Common myeloid progenitor, CD34-positive (primary cell): ENCODE measurements around the gene CD3D.
"Not testable (repeated sequence)": the region's sequence is repeated elsewhere in the genome, so short reads cannot be mapped to it uniquely, and the experiment has no call there.

ENCODE experiments used
- CTCF ChIA-PET: fragments of 350-600 bp; sonication (Branson Sonifier 250); formaldehyde crosslinking; loops from one replicate; lab custom pipeline; 2021; ENCODE audit warnings: antibody characterized with exemption; lab: Charles Lee
- POLR2A ChIA-PET: fragments of 350-600 bp; sonication (Branson Sonifier 250); formaldehyde crosslinking; loops from one replicate; lab custom pipeline; 2021; ENCODE audit warnings: antibody characterized with exemption; lab: Charles Lee
- DNase-seq, 3 donors: peaks; one replicate each; pipeline versions ENCODE4 v3.0.0 to v3.0.0-alpha.2; 2013
- H3K27ac ChIP-seq, 2 experiments: 1 replicate in 1 of 2; 2 replicates in 1 of 2; pipeline ENCODE4 v1.7.0; 2013; ENCODE audit warnings: inconsistent platforms in 2 of 2, low read length in 2 of 2, mild to moderate bottlenecking in 2 of 2, low read depth in 1 of 2, moderate library complexity in 1 of 2; ENCODE audit not compliant: severe bottlenecking in 2 of 2, insufficient read depth in 1 of 2, poor library complexity in 1 of 2
- H3K27me3 ChIP-seq, 5 experiments: replicated peaks in 2 of 5; 1 replicate in 3 of 5; 2 replicates in 2 of 5; pipeline versions ENCODE4 v1.6.1 to v1.7.0; 2013; ENCODE audit warnings: low read length in 4 of 5, mild to moderate bottlenecking in 2 of 5, moderate library complexity in 2 of 5, inconsistent platforms in 1 of 5; ENCODE audit not compliant: insufficient read depth in 5 of 5, control insufficient read depth in 4 of 5
- H3K36me3 ChIP-seq, 4 experiments: 1 replicate in 2 of 4; 2 replicates in 2 of 4; pipeline versions ENCODE4 v1.6.1 to v1.7.0; 2013; ENCODE audit warnings: low read length in 3 of 4, control low read depth in 1 of 4, mild to moderate bottlenecking in 1 of 4; ENCODE audit not compliant: control insufficient read depth in 4 of 4, insufficient read depth in 4 of 4
- H3K4me1 ChIP-seq, 4 experiments: 1 replicate in 3 of 4; 2 replicates in 1 of 4; pipeline versions ENCODE4 v1.6.1 to v1.7.1; 2013; ENCODE audit warnings: low read length in 3 of 4, mild to moderate bottlenecking in 3 of 4, control low read depth in 1 of 4, inconsistent platforms in 1 of 4, moderate library complexity in 1 of 4; ENCODE audit not compliant: control insufficient read depth in 4 of 4, insufficient read depth in 4 of 4; ENCODE audit errors: control extremely low read depth in 1 of 4
- H3K4me3 ChIP-seq, 7 experiments: 1 replicate in 4 of 7; 2 replicates in 3 of 7; pipeline versions ENCODE4 v1.5.1 to v1.7.0; 2013; ENCODE audit warnings: mild to moderate bottlenecking in 7 of 7, low read length in 6 of 7, moderate library complexity in 6 of 7, inconsistent platforms in 2 of 7, low read depth in 2 of 7, control low read depth in 1 of 7; ENCODE audit not compliant: insufficient read depth in 4 of 7, control insufficient read depth in 1 of 7; ENCODE audit errors: extremely low read depth in 1 of 7
- H3K9me3 ChIP-seq, 5 experiments: 1 replicate in 4 of 5; 2 replicates in 1 of 5; pipeline versions ENCODE4 v1.6.1 to v1.7.1; 2013; ENCODE audit warnings: low read length in 4 of 5, mild to moderate bottlenecking in 2 of 5, inconsistent platforms in 1 of 5, low read depth in 1 of 5, moderate library complexity in 1 of 5; ENCODE audit not compliant: control insufficient read depth in 4 of 5, insufficient read depth in 2 of 5; ENCODE audit errors: control extremely low read depth in 1 of 5
- WGBS: methylation state at CpG from one replicate; pipeline ENCODE4 v1.1.5; 2013; ENCODE audit not compliant: insufficient coverage; 5-methylcytosine and 5-hydroxymethylcytosine counted together

The CD3D gene

GRCh38 chr11:118314988-118315411, 27.5 kb downstream of the CD3D start:
- WGBS, result 100% methylated on average over 5 of the region's 7 CpGs
- ChIA-PET CTCF (no interaction called here), POLR2A (interaction anchor here (0.6 kb wide), 1 partner anchor 787 kb away, joined by 3 read pairs; no protein-coding TSS in a partner anchor)
- H3K4me3 ChIP-seq, result no peak overlapping the region
- no peaks in the 10 kb centered on the region for H3K9me3 ChIP-seq
- no peak overlapping the region for H3K27ac ChIP-seq
- H3K36me3 ChIP-seq, result no peaks in the 10 kb centered on the region
- H3K4me1 ChIP-seq, result peaks cover 8 to 84% (median 40%) of the 10 kb centered on the region in 4 experiments
- DNase-seq, result no peak
- H3K27me3 ChIP-seq, result no peaks in the 10 kb centered on the region

- H3K27me3 ChIP-seq, result no peaks in the 10 kb centered on the region
- H3K4me3 ChIP-seq, result no peak overlapping the region
- H3K36me3 ChIP-seq, result no peaks in the 10 kb centered on the region
- no peaks in the 10 kb centered on the region for H3K9me3 ChIP-seq
- ChIA-PET CTCF (interaction anchor here (0.7 to 1.4 kb wide), 3 partner anchors 40 to 187 kb away, joined by 3 read pairs; no protein-coding TSS in a partner anchor), POLR2A (no interaction called here)
- peaks cover 7 to 66% (median 31%) of the 10 kb centered on the region in 4 experiments for H3K4me1 ChIP-seq
- no peak for DNase-seq
- 90% methylated on average over 1 of the region's 4 CpGs for WGBS
- H3K27ac ChIP-seq, result no peak overlapping the region
Observed at GRCh38 chr11:118313242-118313641, 29.3 kb downstream of the CD3D start.

GRCh38 chr11:118312328-118312727, 30.2 kb downstream of the CD3D start:
- CTCF ChIA-PET, result interaction anchor here (0.6 to 1.2 kb wide), 3 partner anchors 35 to 1318 kb away, joined by 3 to 4 read pairs (median 3); no protein-coding TSS in a partner anchor

GRCh38 chr11:118311518-118311917, 31.0 kb downstream of the CD3D start:
- Histone ChIP-seq H3K9me3 (no peaks in the 10 kb centered on the region), H3K27ac (no peak overlapping the region), H3K4me3 (no peak overlapping the region), H3K4me1 (peaks cover 0 to 61% (median 22%) of the 10 kb centered on the region in 4 experiments), H3K36me3 (no peaks in the 10 kb centered on the region), H3K27me3 (no peaks in the 10 kb centered on the region)
- POLR2A ChIA-PET, result no interaction called here
- DNase-seq, result no peak
- WGBS, result 71% methylated on average over 2 of the region's 4 CpGs
- CTCF ChIA-PET, result interaction anchor here (1.1 to 1.2 kb wide), 2 partner anchors 36 to 42 kb away, joined by 3 read pairs; no protein-coding TSS in a partner anchor

More at GRCh38 chr11:118312328-118312727, 30.2 kb downstream of the CD3D start:
- no peak overlapping the region for H3K4me3 ChIP-seq
- no peak for DNase-seq
- H3K9me3 ChIP-seq, result no peaks in the 10 kb centered on the region
- no peak overlapping the region for H3K27ac ChIP-seq
- H3K4me1 ChIP-seq, result peaks cover 5 to 61% (median 27%) of the 10 kb centered on the region in 4 experiments
- POLR2A ChIA-PET, result no interaction called here
- 100% methylated on average over 2 of the region's 2 CpGs for WGBS
- H3K36me3 ChIP-seq, result no peaks in the 10 kb centered on the region
- no peaks in the 10 kb centered on the region for H3K27me3 ChIP-seq

- peaks cover 0 to 56% (median 16%) of the 10 kb centered on the region in 4 experiments for H3K4me1 ChIP-seq
- POLR2A ChIA-PET, result no interaction called here
- no peak overlapping the region for H3K27ac ChIP-seq
Observed at GRCh38 chr11:118310781-118311485, 31.6 kb downstream of the CD3D start.

GRCh38 chr11:118310271-118310670, 32.2 kb downstream of the CD3D start:
- DNase-seq, result no peak
- Histone ChIP-seq H3K4me1 (peaks cover 0 to 52% (median 12%) of the 10 kb centered on the region in 4 experiments), H3K4me3 (no peak overlapping the region), H3K36me3 (no peaks in the 10 kb centered on the region), H3K27me3 (no peaks in the 10 kb centered on the region), H3K27ac (no peak overlapping the region), H3K9me3 (no peaks in the 10 kb centered on the region)
- WGBS, result no CpG with 5 or more reads among the region's 3 CpGs
- ChIA-PET POLR2A (no interaction called here), CTCF (interaction anchor here (1.1 to 2.2 kb wide), 2 partner anchors 38 to 111 kb away, joined by 3 to 8 read pairs; no protein-coding TSS in a partner anchor)

More at GRCh38 chr11:118310781-118311485, 31.6 kb downstream of the CD3D start:
- CTCF ChIA-PET, result interaction anchor here (1.1 to 1.2 kb wide), 3 partner anchors 36 to 42 kb away, joined by 3 read pairs; no protein-coding TSS in a partner anchor
- WGBS, result no CpG with 5 or more reads among the region's 3 CpGs
- H3K36me3 ChIP-seq, result no peaks in the 10 kb centered on the region
- H3K9me3 ChIP-seq, result no peaks in the 10 kb centered on the region
- no peak for DNase-seq
- no peaks in the 10 kb centered on the region for H3K27me3 ChIP-seq
- H3K4me3 ChIP-seq, result no peak overlapping the region

GRCh38 chr11:118308995-118309528, 33.4 kb downstream of the CD3D start:
- DNase-seq, H3K4me3 ChIP-seq, POLR2A ChIA-PET, H3K36me3 ChIP-seq, H3K27me3 ChIP-seq, H3K27ac ChIP-seq, H3K9me3 ChIP-seq: not testable (repeated sequence)
- 100% methylated on average over 1 of the region's 5 CpGs for WGBS
- CTCF ChIA-PET, result interaction anchor here (1.0 to 2.2 kb wide), 3 partner anchors 9 to 110 kb away, joined by 4 to 8 read pairs (median 4); no protein-coding TSS in a partner anchor
- H3K4me1 ChIP-seq, result peaks cover 0 to 53% (median 17%) of the 10 kb centered on the region in 4 experiments
